ENCODE data around the gene ABTB2. TPM values are rescaled to one million over a fixed set of nuclear protein-coding genes. Genes with fewer than 3 reads are reported as not detected.

Gene ABTB2
- total and polyA plus RNA-seq, 2 donors (not counting 1 experiment from before 2014, with no cell fraction given): 1.0 to 5.8 TPM

GRCh38 chr11:34162856-34163255, 195.0 kb downstream of the ABTB2 start:
- Histone ChIP-seq H3K9ac (ENCODE audit: insufficient read depth, low read length) (no peak overlapping the region), H3K27ac (ENCODE audit: insufficient read depth, low read length) (no peak overlapping the region), H3K4me2 (ENCODE audit: extremely low read depth, insufficient read depth, low read length) (no peak overlapping the region), H3K79me2 (ENCODE audit: control insufficient read depth, insufficient read depth, low read length) (no peaks in the 10 kb centered on the region), H3K4me3 (replicated peaks in 1 of 4; ENCODE audit: control extremely low read depth in 1 of 4, insufficient read depth in 1 of 4, low read depth in 3 of 4, low read length in 4 of 4) (no peak overlapping the region), H3K36me3 (ENCODE audit: control insufficient read depth, insufficient read depth, low read length) (peaks cover 2% of the 10 kb centered on the region), H4K20me1 (ENCODE audit: control insufficient read depth, extremely low read depth, insufficient read depth, low read length) (no peaks in the 10 kb centered on the region), H3K9me3 (ENCODE audit: control insufficient read depth, insufficient read depth, low read depth, low read length) (no peaks in the 10 kb centered on the region), H3K27me3 (ENCODE audit: control insufficient read depth, insufficient read depth, low read length) (no peaks in the 10 kb centered on the region), H2AFZ (ENCODE audit: low read length) (no peak overlapping the region), H3K4me1 (ENCODE audit: control insufficient read depth, extremely low read depth, insufficient read depth, low read length) (no peaks in the 10 kb centered on the region)
- no peak for DNase-seq (ENCODE audit: low read depth in 2 of 2)
- TF ChIP-seq, protein P1, sequence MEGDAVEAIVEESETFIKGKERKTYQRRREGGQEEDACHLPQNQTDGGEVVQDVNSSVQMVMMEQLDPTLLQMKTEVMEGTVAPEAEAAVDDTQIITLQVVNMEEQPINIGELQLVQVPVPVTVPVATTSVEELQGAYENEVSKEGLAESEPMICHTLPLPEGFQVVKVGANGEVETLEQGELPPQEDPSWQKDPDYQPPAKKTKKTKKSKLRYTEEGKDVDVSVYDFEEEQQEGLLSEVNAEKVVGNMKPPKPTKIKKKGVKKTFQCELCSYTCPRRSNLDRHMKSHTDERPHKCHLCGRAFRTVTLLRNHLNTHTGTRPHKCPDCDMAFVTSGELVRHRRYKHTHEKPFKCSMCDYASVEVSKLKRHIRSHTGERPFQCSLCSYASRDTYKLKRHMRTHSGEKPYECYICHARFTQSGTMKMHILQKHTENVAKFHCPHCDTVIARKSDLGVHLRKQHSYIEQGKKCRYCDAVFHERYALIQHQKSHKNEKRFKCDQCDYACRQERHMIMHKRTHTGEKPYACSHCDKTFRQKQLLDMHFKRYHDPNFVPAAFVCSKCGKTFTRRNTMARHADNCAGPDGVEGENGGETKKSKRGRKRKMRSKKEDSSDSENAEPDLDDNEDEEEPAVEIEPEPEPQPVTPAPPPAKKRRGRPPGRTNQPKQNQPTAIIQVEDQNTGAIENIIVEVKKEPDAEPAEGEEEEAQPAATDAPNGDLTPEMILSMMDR (conservative IDR thresholded peaks at IDR 0.05 in 1 of 2, IDR thresholded peaks at IDR 0.05 in 1 of 2; ENCODE audit: low read depth in 1 of 2, low read length in 2 of 2): no peak
- TF ChIP-seq EZH2 (IDR thresholded peaks at IDR 0.05; ENCODE audit: low read length, missing control alignments): no peak

- Histone ChIP-seq H3K4me2 (ENCODE audit: extremely low read depth, insufficient read depth, low read length) (no peak overlapping the region), H3K9ac (ENCODE audit: insufficient read depth, low read length) (no peak overlapping the region), H3K27ac (ENCODE audit: insufficient read depth, low read length) (no peak overlapping the region), H4K20me1 (ENCODE audit: control insufficient read depth, extremely low read depth, insufficient read depth, low read length) (no peaks in the 10 kb centered on the region), H3K36me3 (ENCODE audit: control insufficient read depth, insufficient read depth, low read length) (peaks cover 2% of the 10 kb centered on the region), H2AFZ (ENCODE audit: low read length) (no peak overlapping the region), H3K79me2 (ENCODE audit: control insufficient read depth, insufficient read depth, low read length) (no peaks in the 10 kb centered on the region), H3K4me3 (replicated peaks in 1 of 4; ENCODE audit: control extremely low read depth in 1 of 4, insufficient read depth in 1 of 4, low read depth in 3 of 4, low read length in 4 of 4) (no peak overlapping the region), H3K4me1 (ENCODE audit: control insufficient read depth, extremely low read depth, insufficient read depth, low read length) (no peaks in the 10 kb centered on the region), H3K9me3 (ENCODE audit: control insufficient read depth, insufficient read depth, low read depth, low read length) (no peaks in the 10 kb centered on the region), H3K27me3 (ENCODE audit: control insufficient read depth, insufficient read depth, low read length) (no peaks in the 10 kb centered on the region)
- no peak for DNase-seq (ENCODE audit: low read depth in 2 of 2)
- no peak for TF ChIP-seq EZH2 (IDR thresholded peaks at IDR 0.05; ENCODE audit: low read length, missing control alignments)
- TF ChIP-seq, protein P1 (conservative IDR thresholded peaks at IDR 0.05 in 1 of 2, IDR thresholded peaks at IDR 0.05 in 1 of 2; ENCODE audit: low read depth in 1 of 2, low read length in 2 of 2): no peak
Measured at GRCh38 chr11:34162493-34162820, 195.4 kb downstream of the ABTB2 start.

- H3K27me3 ChIP-seq (ENCODE audit: control insufficient read depth, insufficient read depth, low read length): no peaks in the 10 kb centered on the region
- H3K79me2 ChIP-seq (ENCODE audit: control insufficient read depth, insufficient read depth, low read length): no peaks in the 10 kb centered on the region
- no peak overlapping the region for H3K4me2 ChIP-seq (ENCODE audit: extremely low read depth, insufficient read depth, low read length)
- H2AFZ ChIP-seq (ENCODE audit: low read length): no peak overlapping the region
- no peak for TF ChIP-seq EZH2 (IDR thresholded peaks at IDR 0.05; ENCODE audit: low read length, missing control alignments)
- TF ChIP-seq, protein P1 (conservative IDR thresholded peaks at IDR 0.05 in 1 of 2, IDR thresholded peaks at IDR 0.05 in 1 of 2; ENCODE audit: low read depth in 1 of 2, low read length in 2 of 2): no peak
- DNase-seq (ENCODE audit: low read depth in 2 of 2): peak in 1 of 2 donors; percentile 80
- no peak overlapping the region for H3K27ac ChIP-seq (ENCODE audit: insufficient read depth, low read length)
- no peak overlapping the region for H3K9ac ChIP-seq (ENCODE audit: insufficient read depth, low read length)
- H3K36me3 ChIP-seq (ENCODE audit: control insufficient read depth, insufficient read depth, low read length): peaks cover 2% of the 10 kb centered on the region
- H3K4me1 ChIP-seq (ENCODE audit: control insufficient read depth, extremely low read depth, insufficient read depth, low read length): no peaks in the 10 kb centered on the region
- no peaks in the 10 kb centered on the region for H3K9me3 ChIP-seq (ENCODE audit: control insufficient read depth, insufficient read depth, low read depth, low read length)
- H3K4me3 ChIP-seq (replicated peaks in 1 of 4; ENCODE audit: control extremely low read depth in 1 of 4, insufficient read depth in 1 of 4, low read depth in 3 of 4, low read length in 4 of 4): no peak overlapping the region
- no peaks in the 10 kb centered on the region for H4K20me1 ChIP-seq (ENCODE audit: control insufficient read depth, extremely low read depth, insufficient read depth, low read length)
Measured at GRCh38 chr11:34161812-34162492, 195.9 kb downstream of the ABTB2 start.
